Neural cell (in vitro differentiated cells): ENCODE measurements around the gene PKNOX2. TPM values are rescaled to one million over a fixed set of nuclear protein-coding genes. Genes with fewer than 3 reads are reported as not detected.

Experiments used
- H2AFZ ChIP-seq: fragments of 200-600, 300-800 bp; sonication (generic), shearing (Covaris generic); 2 replicates; pipeline ENCODE4 v1.6.0; 2014; ENCODE audit warnings: low read depth, mild to moderate bottlenecking, antibody characterized with exemption, low read length, moderate library complexity
- H3F3A ChIP-seq: fragments of 200-600 bp; shearing (Covaris generic); 2 replicates; pipeline ENCODE4 v1.6.1; 2016; ENCODE audit warnings: mild to moderate bottlenecking, moderate library complexity, mixed read lengths, antibody characterized with exemption, low read length; ENCODE audit not compliant: insufficient read depth, poor library complexity, severe bottlenecking
- H3K27ac ChIP-seq: fragments of 200-600, 300-800 bp; sonication (generic), shearing (Covaris generic); 2 replicates; pipeline ENCODE4 v1.5.1; 2014; ENCODE audit warnings: mild to moderate bottlenecking, low read length, moderate library complexity
- H3K27me3 ChIP-seq: fragments of 300-800, 200-600 bp; sonication (generic), shearing (Covaris generic); 2 replicates; pipeline ENCODE4 v1.6.0; 2014; ENCODE audit warnings: mild to moderate bottlenecking, low read depth, low read length, moderate library complexity; ENCODE audit not compliant: insufficient read depth
- H3K36me3 ChIP-seq: fragments of 300-800, 200-600 bp; sonication (generic), shearing (Covaris generic); 2 replicates; pipeline ENCODE4 v1.5.1; 2014; ENCODE audit warnings: mild to moderate bottlenecking, antibody characterized with exemption, low read length, moderate library complexity; ENCODE audit not compliant: insufficient read depth
- H3K4me2 ChIP-seq: fragments of 300-800, 200-600 bp; sonication (generic), shearing (Covaris generic); 2 replicates; pipeline ENCODE4 v1.6.0; 2014; ENCODE audit warnings: mild to moderate bottlenecking, low read length
- H3K4me3 ChIP-seq: fragments of 300-800, 200-600 bp; sonication (generic), shearing (Covaris generic); 2 replicates; pipeline ENCODE4 v1.5.1; 2014; ENCODE audit warnings: mild to moderate bottlenecking, low read length, moderate library complexity
- H3K79me2 ChIP-seq: fragments of 200-600 bp; shearing (Covaris generic); replicated peaks from 2 replicates; pipeline ENCODE4 v1.6.0; 2014; ENCODE audit warnings: mild to moderate bottlenecking, low read length, moderate library complexity; ENCODE audit not compliant: insufficient read depth
- H3K9ac ChIP-seq: fragments of 300-800, 200-600 bp; sonication (generic), shearing (Covaris generic); 2 replicates; pipeline ENCODE4 v1.6.1; 2016; ENCODE audit warnings: mild to moderate bottlenecking, low read length, mixed read lengths
- H3K9me2 ChIP-seq: fragments of 200-600 bp; shearing (Covaris generic); 2 replicates; pipeline ENCODE4 v1.6.1; 2016; ENCODE audit warnings: mild to moderate bottlenecking, low read length, mixed read lengths; ENCODE audit not compliant: insufficient read depth
- H3K9me3 ChIP-seq: fragments of 200-600, 300-800 bp; sonication (generic), shearing (Covaris generic); 2 replicates; pipeline ENCODE4 v1.6.1; 2016; ENCODE audit warnings: mild to moderate bottlenecking, mixed run types, low read length, moderate library complexity, mixed read lengths
- H4K20me1 ChIP-seq: fragments of 200-600 bp; shearing (Covaris generic); 2 replicates; pipeline ENCODE4 v1.6.1; 2016; ENCODE audit warnings: mild to moderate bottlenecking, mixed run types; ENCODE audit not compliant: insufficient read depth
- CTCF ChIP-seq: fragments of 450-650 bp; IDR thresholded peaks from 2 replicates; pipeline ENCODE4 v1.5.1; 2014; ENCODE audit warnings: antibody characterized with exemption, mild to moderate bottlenecking, moderate library complexity; ENCODE audit not compliant: poor library complexity, severe bottlenecking
- EP300 ChIP-seq: fragments of 450-650 bp; conservative IDR thresholded peaks from 2 replicates; pipeline ENCODE4 v1.6.1; 2014; ENCODE audit warnings: antibody characterized with exemption, mild to moderate bottlenecking, moderate library complexity; ENCODE audit not compliant: poor library complexity, severe bottlenecking
- MXI1 ChIP-seq: fragments of 450-650 bp; conservative IDR thresholded peaks from 2 replicates; pipeline ENCODE4 v1.6.1; 2014; ENCODE audit warnings: antibody characterized with exemption, mild to moderate bottlenecking; ENCODE audit not compliant: poor library complexity, severe bottlenecking
- RAD21 ChIP-seq: fragments of 450-650 bp; conservative IDR thresholded peaks from 2 replicates; pipeline ENCODE4 v1.6.1; 2014; ENCODE audit warnings: antibody characterized with exemption, mild to moderate bottlenecking, moderate library complexity
- REST ChIP-seq: IDR thresholded peaks from 2 replicates; pipeline ENCODE4 v1.6.1; 2012; ENCODE audit warnings: borderline replicate concordance
- SMC3 ChIP-seq: fragments of 450-650 bp; conservative IDR thresholded peaks from 2 replicates; pipeline ENCODE4 v1.6.1; 2014; ENCODE audit warnings: antibody characterized with exemption, mild to moderate bottlenecking, moderate library complexity; ENCODE audit not compliant: poor library complexity
- TAF1 ChIP-seq: IDR thresholded peaks from 2 replicates; pipeline ENCODE4 v1.6.1; 2012; ENCODE audit warnings: low read depth
- polyA plus RNA-seq: library from polyadenylated mRNA; depleted of rRNA; stranded (reverse); fragments of >200 nt; gene quantifications from 2 replicates; pipeline ENCODE4 v1.2.3, GENCODE V29; 2014

The PKNOX2 gene
- polyA plus RNA-seq, 1 donor from 2014 or later = 0.99 TPM

GRCh38 chr11:125236072-125236825, 71.7 kb downstream of the PKNOX2 start:
- no peak overlapping the region for H3K9ac ChIP-seq
- no peak overlapping the region for H2AFZ ChIP-seq
- H3K79me2 ChIP-seq = no peaks in the 10 kb centered on the region
- no peak overlapping the region for H3K4me2 ChIP-seq
- H3K9me3 ChIP-seq = no peaks in the 10 kb centered on the region
- no peaks in the 10 kb centered on the region for H3K27me3 ChIP-seq
- no peaks in the 10 kb centered on the region for H3K9me2 ChIP-seq
- H3K36me3 ChIP-seq = no peaks in the 10 kb centered on the region
- H3K27ac ChIP-seq = no peak overlapping the region
- no peaks in the 10 kb centered on the region for H4K20me1 ChIP-seq
- H3F3A ChIP-seq = no peaks in the 10 kb centered on the region
- TF ChIP-seq TAF1 (no peak), CTCF (no peak), MXI1 (no peak), SMC3 (no peak), REST (no peak), EP300 (no peak), RAD21 (no peak)
- H3K4me3 ChIP-seq = no peak overlapping the region

- Histone ChIP-seq H3K4me2 (no peak overlapping the region), H3K27me3 (no peaks in the 10 kb centered on the region), H3K27ac (no peak overlapping the region), H3K9ac (no peak overlapping the region), H3K36me3 (no peaks in the 10 kb centered on the region), H3K9me2 (no peaks in the 10 kb centered on the region), H3K9me3 (no peaks in the 10 kb centered on the region), H3K79me2 (no peaks in the 10 kb centered on the region), H4K20me1 (no peaks in the 10 kb centered on the region), H3F3A (no peaks in the 10 kb centered on the region), H3K4me3 (no peak overlapping the region), H2AFZ (no peak overlapping the region)
- TF ChIP-seq MXI1 = no peak
These were observed 75.3 kb downstream of the PKNOX2 start for GRCh38 chr11:125239585-125240560.
